HG03064 (cell line): Measurements from ENCODE around the gene FGR.
A peak's percentile ranks its signal among the peaks of the same experiment; 100 is the strongest.
"Not testable (repeated sequence)": the region's sequence is repeated elsewhere in the genome, so short reads cannot be mapped to it uniquely, and the experiment has no call there.

Experiments
- ATAC-seq: cut with Tn5 transposase; IDR thresholded peaks from one replicate; pipeline ENCODE4 v1.9.1; 2021; ENCODE audit warnings: low read depth; ENCODE audit not compliant: unreplicated experiment

Gene FGR

GRCh38 chr1:27638047-27638734 is 3.2 kb upstream of the FGR start:
- no peak for ATAC-seq

DNA sequence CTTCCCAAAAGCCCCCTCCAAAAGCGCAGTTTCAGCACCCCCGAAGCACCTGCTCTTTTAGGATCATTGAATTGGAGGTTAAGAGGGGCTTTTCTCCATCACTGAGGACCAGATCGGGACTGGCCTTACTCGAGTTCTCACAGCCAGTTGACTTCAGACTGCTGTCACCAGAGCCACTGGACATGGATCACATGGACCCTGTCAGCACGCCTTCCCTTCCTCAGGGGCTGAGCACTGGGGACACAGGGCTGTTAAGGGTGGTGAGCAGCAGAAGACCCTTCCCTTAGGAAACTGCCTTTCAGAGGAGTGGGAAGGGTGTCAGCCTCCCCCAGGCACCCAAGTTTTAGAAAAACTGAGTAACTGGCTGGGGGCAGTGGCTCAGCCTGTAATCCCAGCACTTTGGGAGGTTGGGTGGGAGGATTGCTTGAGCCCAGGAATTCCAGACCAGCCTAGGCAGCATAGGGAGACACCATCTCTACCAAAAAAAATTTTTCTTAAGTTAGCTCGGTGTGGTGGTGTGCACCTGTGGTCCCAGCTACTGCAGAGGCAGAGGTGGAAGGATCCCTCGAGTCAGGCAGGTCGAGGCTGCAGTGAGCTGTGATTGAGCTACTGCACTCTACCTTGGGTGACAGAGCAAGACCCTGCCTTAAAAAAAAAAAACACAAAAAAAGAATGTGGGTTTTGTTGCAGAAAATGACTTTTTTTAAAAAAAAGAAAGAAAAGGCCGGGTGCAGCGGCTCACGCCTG is 584 bp upstream of the FGR start:
- no peak for ATAC-seq

GRCh38 chr1:27634177-27634984 is 604 bp downstream of the FGR start:
- ATAC-seq = no peak

DNA sequence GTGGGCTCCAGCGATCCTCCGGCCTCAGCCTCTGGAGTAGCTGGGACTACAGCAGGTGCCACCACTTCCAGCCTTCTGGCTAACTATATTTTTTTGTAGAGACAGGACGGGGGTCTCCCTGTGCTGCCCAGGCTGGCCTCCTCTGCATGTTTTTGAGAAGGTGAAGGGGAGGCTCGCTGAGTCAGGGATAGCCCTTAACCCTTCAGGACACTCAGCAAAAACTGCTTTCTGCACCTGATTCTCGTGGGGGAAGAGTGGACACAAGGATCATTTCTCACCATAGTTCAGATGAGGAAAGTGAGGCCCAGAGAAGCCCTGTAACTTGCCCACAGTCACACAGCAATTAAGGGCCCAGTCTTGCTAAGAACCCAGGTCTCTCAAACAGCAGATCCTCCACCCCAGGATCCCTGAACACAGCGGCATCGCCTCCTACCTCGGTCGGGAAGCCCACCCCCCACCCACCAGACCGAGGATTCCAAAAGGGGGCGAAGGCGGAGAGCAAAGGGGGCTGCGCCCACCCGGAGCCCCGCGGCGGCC is 1.3 kb downstream of the FGR start:
- ATAC-seq = no peak

DNA sequence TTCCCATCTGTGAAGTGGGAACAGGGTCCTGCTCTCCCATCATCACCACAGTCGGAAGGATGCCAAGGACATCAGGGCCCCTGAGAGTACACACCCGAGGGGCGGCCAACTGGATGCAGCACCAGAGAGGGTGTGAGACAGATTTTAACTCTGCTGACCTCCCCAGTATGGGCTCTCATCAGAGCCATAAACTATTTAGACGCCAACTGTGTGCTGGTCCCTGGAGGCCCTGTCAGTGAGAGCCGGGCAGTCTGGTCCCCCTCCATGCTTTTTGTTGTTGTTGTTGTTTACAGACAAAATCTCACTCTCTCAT is 1.7 kb downstream of the FGR start:
- ATAC-seq = no peak

DNA sequence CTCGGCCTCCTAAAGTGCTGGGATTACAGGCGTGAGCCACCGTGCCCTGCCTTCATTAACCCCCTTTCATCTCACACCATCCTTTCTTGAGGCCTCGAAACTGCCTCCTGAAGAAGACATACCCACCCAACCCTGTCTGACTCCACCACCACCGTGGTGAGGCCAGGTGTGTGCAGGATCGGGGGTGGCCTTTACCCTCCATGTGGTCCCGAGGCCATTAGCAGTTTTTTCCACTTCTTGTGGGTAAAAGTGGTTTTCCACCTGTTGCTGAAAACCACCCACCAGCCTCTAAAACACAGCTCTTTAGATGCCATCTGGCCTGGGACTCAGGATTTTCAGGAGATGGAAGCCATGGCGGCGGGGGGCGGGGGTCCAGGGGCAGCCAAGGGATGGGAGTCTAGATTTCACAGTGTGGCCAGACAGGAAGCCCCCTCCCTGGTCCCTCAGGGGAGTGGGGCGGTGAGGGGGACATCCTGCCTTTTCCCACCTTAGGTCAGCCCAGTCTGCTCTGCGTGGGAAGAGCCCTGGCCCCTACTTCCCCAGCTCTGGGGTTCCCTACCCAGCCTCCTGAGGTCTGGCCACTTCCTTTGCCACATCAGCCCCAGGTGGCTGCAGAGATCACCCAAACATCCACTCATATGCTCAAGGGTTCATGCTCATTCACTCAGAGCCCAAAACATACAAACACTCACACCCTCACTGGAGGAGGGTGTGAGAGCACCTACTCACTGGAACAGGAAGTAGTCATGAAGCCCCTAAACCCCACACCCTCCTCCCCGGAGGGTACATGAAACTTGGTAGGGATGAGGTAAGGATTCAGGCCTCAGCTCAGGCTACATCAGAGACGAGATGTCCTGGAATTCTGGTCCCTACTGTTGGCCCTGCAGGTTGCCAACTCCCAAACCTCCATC is 2.3 kb downstream of the FGR start:
- no peak for ATAC-seq

DNA sequence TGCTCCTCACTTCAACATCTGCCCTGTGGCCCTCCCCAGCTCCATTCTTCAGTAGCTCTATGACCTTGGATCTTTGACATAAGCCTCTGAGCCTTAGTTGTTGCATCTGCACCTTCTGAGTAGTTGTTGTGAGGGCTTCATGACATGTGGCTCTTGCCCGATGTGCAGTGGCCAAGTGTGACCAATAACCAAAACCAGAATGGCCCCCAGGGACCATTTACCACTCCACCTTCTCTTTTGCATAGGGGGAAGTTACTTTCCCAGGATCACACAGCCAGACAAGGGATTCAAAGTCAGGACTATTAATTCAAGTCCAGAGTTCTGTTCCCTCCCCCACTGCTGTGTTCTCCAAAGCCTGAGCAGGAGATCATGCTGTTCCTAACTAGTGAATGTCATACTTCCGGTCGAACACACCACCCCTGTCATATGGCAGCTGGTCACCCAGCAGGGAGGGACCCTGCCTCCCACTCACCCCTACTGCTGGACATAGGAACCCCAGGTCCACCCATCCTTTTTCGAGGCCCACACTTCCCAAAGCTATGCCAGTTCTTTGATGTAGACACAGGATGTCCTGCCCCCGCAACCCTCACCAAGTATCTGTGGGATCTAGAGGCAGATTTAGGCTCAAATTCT is 4.0 kb downstream of the FGR start:
- peak; percentile 13 for ATAC-seq

GRCh38 chr1:27628712-27629111 is 6.3 kb downstream of the FGR start:
- ATAC-seq = no peak

DNA sequence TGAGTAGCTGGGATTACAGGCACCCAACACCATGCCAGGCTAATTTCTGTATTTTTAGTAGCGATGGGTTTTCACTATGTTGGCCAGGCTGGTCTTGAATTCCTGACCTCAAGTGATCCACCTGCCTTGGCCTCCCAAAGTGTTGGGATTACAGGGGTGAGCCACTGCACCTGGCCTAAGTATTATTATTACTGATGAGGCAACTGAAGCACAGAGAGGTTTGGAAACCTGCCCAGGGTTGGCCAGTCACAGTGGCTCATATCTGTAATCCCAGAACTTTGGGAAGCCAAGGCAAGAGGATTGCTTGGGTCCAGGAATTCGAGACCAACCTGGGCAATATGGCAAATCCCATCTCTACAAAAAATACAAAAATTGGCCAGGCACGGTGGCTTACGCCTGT is 7.3 kb downstream of the FGR start:
- ATAC-seq = not testable (repeated sequence)

DNA sequence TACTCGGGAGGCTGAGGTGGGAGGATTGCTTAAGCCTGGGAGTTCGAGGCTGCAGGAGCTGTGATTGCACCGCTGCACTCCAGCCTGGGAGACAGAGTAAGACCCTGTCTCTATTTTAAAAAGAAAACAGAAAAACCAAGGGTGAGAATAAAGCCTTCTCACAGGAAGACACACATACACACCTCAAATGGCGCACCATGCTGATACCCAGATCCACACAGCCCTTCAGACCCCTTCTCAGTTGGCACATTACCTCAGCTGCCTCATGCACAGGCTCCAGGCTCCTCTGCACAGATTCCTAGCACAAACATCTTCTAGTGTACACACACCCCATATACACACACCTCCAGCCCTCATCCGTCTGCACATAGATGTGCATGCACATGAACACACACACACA is 7.9 kb downstream of the FGR start:
- no peak for ATAC-seq

- ATAC-seq = no peak
Observed at GRCh38 chr1:27626031-27626935, 8.7 kb downstream of the FGR start.

DNA sequence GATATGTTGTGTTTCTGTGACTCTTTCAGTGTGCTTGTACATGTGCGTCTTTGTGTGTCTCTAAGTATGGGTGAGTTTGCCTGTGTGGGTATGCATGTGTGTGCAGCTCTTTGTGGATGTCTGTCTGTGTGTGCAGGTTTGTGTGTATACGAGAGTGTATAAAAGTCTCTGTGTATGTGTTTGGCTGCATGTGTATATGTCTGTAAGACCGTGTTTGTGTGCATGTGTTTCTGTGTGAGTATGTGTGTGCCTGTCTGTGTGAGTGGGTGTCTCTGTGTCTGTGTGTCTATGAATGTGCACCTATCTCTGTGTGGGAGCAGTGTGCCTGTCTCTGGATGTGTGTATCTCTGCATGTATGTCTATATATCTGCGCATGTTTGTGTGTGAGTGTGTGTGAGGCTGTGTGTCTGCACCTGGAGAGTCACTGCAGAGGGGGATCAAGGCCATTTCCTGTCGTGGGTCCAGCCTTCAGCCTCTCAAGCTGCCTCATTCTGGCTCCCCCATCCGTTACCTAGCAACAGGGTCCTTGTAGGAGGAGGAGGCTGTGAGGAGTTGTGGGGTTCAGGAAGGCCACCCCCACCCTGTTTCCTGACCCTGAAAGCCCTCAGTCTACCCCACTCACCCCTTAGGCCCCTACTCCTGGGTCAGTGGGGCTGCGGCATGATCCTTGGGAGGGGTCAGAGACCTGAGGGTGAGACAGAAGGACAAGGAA is 10.4 kb downstream of the FGR start:
- no peak for ATAC-seq

DNA sequence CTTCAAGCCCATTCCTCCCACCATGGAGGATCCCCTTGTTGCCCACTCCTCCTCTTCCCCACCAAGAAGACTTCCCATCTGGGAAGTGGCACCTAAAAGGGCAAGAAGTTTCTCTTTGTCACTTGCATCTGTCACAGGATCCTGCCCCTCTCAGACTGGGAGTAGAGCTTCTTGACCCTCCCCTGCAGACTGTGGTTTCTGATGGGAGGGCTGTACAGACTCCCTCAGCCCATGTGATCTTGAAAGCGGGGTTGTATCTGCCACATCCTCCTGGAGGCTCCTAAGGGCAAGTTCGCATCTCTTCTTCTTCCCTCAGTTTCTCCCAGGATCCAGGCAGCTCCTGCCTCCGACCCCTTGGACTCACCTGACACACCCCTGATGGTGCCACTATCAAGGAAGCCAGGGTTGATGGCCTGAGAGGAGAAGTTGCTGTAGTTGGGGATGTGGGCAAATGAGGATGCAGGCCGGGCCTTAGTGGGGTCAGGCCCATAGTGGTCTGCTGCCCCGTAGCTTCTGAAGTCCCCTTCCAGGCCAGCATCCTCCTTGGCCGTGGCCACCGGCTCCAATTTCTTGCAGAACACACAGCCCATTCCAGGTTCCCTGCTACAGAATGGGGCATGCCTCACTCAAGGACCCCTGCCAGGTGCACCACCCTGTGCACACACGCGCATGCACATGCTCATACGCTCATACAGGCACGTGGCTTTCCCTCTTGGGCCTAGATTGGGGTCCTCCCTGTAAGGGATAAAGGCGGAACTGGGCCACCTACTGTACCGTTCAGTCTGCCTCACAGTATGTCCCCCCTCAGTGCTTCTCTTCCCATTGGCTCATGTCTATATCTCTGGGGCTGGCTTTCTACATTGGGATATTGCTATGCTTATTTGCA is 11.4 kb downstream of the FGR start:
- ATAC-seq = no peak

- ATAC-seq = no peak
Observed at GRCh38 chr1:27622828-27623227, 12.2 kb downstream of the FGR start.

- ATAC-seq = no peak
Observed at GRCh38 chr1:27621051-27621920, 13.7 kb downstream of the FGR start.

DNA sequence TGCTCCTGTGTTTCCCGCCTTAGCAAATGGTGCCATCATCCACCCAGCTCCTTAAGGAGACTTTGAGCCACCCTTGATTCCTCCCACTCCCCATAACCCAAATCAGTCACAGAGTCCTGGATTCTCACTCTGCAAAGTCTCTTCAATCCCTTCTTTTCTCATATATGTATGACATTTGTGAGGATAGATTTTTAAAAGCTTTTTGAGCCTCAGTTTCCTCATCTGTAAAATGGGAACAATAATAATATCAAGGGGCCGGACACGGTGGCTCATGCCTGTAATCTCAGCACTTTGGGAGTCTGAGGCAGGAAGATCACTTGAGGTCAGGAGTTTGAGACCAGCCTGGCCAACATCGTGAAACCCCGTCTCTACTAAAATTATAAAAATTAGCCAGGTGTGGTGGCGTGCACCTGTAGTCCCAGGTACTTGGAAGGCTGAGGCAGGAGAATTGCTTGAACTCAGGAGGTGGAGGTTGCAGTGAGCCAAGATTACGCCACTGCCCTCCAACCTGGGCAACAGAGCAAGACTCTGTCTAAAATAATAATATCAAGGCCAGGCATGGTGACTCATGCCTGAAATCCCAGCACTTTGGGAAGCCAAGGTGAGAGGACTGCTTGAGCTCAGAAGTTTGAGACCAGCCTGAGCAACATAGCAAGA is 15.1 kb downstream of the FGR start:
- not testable (repeated sequence) for ATAC-seq
